ENCODE measurements around the gene RASGEF1C.

DNA sequence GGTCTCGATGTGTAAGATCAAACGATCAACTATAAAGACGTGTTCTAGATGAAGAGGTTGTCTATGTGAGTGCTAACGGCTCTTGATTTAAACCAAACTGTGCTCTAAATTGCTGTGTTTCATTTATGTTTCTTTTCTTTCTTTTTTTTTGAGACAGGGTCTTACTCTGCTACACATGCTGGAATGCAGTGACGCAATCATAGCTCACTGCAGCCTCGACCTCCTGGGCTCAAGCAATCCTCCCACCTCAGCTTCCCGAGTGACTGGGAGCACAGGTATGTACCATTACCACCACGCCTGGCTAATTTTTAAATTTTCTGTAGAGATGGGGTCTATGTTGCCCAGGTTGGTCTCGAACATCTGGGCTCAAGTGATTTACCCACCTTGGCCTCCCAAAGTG, 113.5 kb downstream of the RASGEF1C start:
- TF ChIP-seq, protein P1, sequence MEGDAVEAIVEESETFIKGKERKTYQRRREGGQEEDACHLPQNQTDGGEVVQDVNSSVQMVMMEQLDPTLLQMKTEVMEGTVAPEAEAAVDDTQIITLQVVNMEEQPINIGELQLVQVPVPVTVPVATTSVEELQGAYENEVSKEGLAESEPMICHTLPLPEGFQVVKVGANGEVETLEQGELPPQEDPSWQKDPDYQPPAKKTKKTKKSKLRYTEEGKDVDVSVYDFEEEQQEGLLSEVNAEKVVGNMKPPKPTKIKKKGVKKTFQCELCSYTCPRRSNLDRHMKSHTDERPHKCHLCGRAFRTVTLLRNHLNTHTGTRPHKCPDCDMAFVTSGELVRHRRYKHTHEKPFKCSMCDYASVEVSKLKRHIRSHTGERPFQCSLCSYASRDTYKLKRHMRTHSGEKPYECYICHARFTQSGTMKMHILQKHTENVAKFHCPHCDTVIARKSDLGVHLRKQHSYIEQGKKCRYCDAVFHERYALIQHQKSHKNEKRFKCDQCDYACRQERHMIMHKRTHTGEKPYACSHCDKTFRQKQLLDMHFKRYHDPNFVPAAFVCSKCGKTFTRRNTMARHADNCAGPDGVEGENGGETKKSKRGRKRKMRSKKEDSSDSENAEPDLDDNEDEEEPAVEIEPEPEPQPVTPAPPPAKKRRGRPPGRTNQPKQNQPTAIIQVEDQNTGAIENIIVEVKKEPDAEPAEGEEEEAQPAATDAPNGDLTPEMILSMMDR (IDR thresholded peaks at IDR 0.05 in 8 of 11, conservative IDR thresholded peaks at IDR 0.05 in 3 of 11) = no peak
- no peak for TF ChIP-seq POLR2AphosphoS5 (IDR thresholded peaks at IDR 0.05)
